NCI-H748 (cell line): ENCODE data around the gene F11R.
A peak's percentile ranks its signal among the peaks of the same experiment; 100 is the strongest.
"Not testable (repeated sequence)": the region's sequence is repeated elsewhere in the genome, so short reads cannot be mapped to it uniquely, and the experiment has no call there.

ENCODE experiments used
- DNase-seq: peaks from one replicate; lab custom pipeline; 2025; ENCODE audit not compliant: unreplicated experiment; lab: John Stamatoyannopoulos, UW

Gene F11R

DNA sequence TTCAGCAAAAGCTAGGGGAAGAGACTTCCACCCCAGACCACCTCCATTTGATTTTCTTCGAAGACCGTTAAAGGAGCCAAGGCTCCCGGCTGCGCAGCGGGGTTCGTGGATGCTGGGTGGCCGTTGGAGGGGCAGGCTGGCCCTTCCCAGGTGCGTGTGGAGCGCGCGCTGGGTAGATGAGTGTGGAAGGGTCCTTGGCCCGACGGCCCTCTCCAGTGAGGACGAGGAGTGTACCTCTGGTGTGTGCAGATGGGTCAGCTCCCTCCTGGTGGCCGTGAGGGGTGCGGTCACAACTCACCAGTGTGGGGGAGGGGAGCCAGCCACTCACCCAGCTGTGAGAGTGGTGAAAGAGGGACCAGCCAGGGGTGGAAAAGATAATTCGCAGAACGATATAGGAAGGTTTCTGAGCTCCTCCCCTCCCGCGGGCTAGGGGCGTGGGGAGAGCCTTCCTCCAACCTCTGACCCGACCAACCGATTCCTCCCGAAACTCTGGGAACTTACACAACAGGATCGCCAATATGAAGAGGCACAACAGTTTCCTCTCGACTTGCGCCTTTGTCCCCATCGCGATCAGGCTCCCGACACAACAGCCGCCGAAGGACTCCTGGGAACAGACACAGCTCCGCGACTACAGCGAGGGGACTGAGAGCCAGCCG, at the start of gene F11R:
TSS of gene F11R (minus strand) at position 644 of the 656 bp plus-strand sequence. CDS start at position 565, 79 bp downstream.
- peak; percentile 90 for DNase-seq

DNA sequence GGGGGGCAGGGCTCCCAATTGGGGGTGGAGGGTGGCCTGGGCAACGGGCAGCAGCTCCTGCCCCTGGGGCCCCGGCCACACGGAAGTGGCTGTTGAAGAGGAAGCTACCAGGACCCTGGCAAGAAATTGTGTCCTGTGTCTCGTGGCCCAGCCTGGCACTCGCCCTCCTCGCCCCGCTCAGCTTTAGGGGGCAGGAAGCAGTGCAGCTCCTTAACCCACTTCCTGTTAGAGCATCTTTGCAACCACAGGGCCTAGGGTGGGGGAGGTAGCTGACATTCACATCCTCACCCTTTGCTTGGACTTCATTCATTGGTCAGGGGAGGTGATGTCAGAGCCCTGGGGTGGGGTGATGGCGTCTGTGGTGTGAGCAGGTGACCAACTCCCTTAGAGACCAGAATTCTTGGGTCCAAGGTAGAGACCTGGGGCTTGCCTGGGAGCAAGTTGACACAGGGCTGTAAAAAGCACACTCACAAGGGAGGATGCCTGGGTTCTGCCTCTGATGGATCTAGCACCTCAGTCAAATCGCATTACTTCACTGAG, 48.8 kb upstream of the F11R start, which contains the start of gene ARHGAP30:
TSS of gene ARHGAP30 (minus strand) at position 161 of the 540 bp plus-strand sequence. CDS start 267 bp downstream, outside the sequence.
- DNase-seq = no peak

DNA sequence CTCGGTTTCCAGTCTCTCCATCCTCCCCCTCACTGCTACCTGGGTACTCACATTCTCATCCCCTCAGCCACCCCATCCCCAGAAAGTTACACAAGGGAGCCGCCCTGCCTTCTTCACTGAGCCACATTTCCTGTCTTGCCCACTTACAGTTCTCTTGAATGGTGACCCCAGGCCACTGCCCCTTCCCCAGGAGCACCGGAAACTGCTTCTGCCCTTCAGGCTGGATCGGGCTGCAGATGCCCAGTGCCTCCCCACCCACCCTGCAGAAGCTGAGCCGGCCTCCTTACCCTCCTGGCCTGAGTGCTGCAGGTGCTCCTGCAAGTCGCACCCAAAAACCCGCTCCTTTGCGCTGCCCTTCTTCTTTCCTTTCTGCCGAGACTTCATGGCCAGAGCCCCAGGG, 48.3 kb upstream of the F11R start:
- DNase-seq = no peak

DNA sequence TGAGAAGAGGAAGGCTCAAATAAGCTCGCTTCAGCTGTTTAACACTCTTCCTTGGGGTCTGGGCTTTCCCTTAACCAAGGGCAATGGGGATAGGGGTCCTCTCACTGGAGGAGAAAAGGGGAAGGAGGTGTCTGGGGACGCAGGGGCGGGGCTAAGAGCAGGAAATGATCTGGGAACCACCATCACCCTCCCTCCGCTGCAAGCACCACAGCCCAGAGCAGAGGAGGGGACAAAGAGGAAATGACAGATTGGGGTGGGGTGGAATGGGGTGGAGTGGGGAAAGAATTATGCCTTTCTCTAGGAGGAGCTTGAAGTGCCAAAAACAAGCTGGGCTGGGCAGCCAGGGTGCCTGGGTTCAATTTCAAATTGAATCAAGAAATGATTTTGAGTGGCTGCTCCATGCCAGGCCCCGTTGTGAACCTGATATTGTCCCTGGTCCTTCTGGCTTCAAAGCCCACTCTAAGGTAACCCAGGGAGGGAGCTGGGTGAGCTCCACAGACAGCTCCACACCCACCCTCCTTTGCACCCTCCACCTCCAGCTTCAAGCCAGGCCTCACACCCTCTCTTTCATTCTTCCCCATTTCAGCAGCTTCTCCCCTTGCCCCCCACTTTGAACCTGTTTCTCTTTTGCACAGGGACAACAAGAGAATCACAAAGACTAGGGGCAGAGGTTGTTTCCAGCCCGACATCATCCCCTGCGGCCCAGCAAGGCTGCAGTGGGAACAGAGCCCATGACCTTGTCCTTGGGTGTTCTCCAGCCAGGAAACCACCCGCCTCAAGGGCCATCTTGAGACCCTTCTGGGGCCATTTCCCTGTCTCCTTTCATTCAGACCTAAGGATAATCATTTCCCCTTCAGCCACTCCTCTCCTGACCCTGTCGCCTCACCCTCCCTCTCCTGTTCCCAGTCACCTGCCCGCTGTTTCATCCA, 47.6 kb upstream of the F11R start:
- no peak for DNase-seq

- no peak for DNase-seq
These were observed 45.7 kb upstream of the F11R start for GRCh38 chr1:161066694-161067093.

GRCh38 chr1:161065681-161066080, 44.7 kb upstream of the F11R start:
- DNase-seq = not testable (repeated sequence)

GRCh38 chr1:161063936-161064335, 43.0 kb upstream of the F11R start:
- not testable (repeated sequence) for DNase-seq

DNA sequence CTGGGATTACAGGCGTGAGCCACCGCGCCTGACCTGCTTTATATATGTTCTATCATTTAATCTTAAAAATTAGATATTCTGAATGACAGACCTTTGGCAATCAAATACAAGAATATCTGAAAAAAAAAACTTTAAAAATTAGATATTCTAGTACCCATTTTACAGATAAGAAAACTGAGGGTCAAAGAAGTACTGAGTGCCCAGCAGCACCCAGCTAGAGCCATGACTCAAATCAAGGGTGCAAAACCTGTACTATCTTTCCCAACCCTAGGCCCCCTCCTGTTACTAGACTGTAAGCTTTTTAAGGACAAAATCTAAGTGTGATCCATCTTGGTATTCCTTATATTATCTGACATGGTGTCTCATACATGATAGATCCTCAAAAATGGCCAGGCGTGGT, 40.5 kb upstream of the F11R start:
- no peak for DNase-seq

- DNase-seq = no peak
These were observed 38.3 kb upstream of the F11R start for GRCh38 chr1:161059293-161059692.

- DNase-seq = no peak
These were observed 33.9 kb upstream of the F11R start for GRCh38 chr1:161054805-161055204.

DNA sequence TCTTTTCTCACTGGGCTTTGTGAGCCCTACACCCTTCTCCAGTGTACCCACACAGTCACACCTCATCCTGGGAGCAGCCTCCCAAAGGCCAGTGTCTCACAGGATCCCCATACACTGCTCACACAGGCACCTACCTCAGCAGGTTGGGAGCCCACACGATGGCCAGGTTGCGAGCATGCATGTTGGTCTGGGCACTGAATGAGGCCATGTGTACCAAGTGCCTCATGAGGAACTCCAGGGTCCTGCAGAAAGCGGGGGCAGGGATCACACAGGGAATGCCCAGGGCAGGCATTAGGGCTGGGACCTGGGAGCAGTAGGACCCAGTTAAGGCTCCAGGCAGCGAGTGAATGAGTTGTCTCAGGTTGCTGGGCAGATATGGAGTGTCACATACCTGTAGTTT, 33.3 kb upstream of the F11R start:
- no peak for DNase-seq

DNA sequence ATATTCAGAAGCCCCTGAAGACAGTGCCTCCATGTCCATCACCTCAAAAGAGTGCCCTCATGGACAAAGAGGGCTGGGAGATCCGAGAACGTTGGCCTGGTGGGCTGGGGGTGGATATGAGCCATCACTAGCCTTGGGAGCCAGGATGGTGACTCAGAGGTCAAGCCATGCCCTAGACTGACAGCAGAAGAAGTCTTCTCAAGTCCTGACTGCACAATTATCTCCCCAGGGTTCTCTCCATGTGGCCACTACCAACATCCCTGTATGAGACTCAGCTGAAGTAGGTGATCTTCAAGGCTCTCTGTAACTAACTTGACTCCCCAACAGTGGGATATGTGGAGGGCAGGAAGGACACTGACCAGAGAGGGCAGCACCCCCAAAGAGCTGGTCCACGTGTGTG, 31.9 kb upstream of the F11R start:
- no peak for DNase-seq

DNA sequence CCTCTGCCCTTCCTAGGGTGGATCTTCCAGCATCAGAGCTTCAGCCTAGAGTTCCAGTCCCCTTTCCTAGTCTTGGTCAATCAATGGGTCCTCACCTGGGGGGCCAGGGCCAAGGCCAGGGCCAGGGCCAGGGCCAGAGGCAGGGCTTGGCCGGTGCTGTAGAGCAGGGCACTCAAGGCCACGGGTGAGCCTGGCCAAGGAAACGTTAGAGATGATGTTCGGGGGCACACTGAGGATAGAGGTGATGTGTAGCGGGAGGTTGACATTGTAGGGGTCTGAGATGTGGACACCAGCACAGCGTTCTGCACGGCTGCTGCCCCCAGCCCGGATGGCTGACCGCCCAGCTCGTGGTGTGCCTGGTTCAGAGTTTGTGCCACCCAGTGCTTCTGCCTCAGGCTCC, 30.3 kb upstream of the F11R start:
- DNase-seq = no peak

GRCh38 chr1:161048949-161049722, 28.2 kb upstream of the F11R start:
- no peak for DNase-seq

DNA sequence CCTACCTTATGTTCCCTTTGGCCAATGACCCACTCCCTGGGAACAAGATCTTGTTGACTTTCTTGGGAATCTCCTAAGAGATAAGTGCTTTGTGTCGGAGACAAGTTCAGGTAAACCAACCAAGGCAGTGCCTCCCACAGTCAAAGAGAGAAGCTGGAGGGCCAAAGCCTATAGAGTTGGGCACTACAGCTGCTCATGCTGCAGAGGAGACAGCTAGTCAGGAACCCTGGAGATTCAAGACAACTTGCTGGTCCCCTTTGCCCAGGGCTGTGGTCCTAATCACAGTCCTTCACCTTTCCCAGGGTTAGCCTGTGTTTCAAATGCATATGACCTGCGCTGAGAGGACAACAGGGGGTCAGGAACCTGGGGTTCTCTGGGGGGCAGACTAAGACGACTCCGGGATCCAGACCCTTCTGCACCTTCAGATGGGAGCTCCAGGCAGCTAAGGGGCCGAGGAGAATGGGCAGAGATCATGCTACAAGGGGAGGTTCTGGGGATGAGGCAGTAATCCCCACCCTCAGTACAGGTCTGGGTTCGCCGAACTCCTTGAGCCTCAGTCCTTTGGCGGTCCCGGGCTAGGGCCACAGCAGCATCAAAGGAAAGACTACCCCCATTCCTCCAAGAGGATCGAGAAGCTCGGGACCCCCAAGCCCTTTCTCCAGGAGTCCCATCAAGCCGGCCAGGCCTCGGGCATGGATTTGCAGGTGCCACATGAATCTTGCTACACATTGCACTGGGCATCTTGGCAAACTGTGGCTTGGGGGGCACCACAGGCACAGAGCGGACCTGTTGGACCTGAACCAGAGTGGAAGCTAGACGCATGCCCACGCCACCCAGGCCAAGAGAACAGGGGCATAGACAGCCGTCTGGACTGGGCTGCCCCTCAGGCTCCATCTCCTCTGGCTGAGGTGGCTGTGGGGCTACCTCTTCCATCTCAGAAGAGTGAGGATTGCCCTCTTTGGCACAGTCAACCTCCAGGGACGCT, 26.8 kb upstream of the F11R start:
- no peak for DNase-seq

DNA sequence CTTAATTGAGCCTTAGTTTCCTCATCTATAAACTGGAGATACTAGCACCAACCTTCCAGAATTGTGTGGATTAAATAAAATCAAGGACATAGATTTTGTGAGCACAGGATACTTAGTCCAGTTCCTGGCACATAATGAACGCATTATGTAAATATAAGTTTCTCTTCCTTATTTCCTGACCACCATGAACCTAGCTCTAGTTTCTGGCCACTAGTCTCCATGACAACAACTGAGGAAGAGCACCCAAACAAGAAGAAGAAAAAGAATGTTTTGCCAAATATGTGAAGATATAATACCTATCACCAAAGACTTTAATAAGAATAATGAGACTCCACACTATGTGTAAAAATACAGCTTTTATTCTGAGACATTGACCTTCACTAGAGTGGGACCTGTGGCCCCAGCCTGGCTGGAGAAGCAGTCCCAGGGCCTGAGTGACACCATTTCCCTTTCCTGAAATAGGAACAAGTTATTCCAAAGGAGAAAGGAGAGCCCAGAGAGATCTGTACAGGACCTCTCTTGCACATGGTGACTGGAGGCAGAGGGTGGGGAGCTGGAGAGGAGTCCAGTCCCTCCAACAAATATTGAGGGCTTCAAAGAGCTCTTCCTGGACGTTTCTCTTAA, 25.8 kb upstream of the F11R start:
- DNase-seq = peak; percentile 23

- DNase-seq = peak; percentile 95
These were observed 25.0 kb upstream of the F11R start, which contains the start of gene USF1 for GRCh38 chr1:161045736-161046604. USF1 (minus strand) TSS chr1:161045977; CDS start chr1:161043275, 2,702 bp downstream.
